GM20431 (cell line): ENCODE results near the gene TBX3.

ENCODE experiments used
- in situ Hi-C: fragments of 300-500 bp; cut with MseI, MboI; formaldehyde crosslinking; loops from one replicate; pipeline ENCODE4 v1.15.0; 2020; ENCODE audit warnings: low sequenced_read_pairs; ENCODE audit not compliant: unreplicated experiment

The TBX3 gene

GRCh38 chr12:114684870-114685273, 897 bp upstream of the TBX3 start:
- in situ Hi-C loops: no loop called here

- in situ Hi-C loops: no loop called here
These were observed 272 bp downstream of the TBX3 start for GRCh38 chr12:114683709-114684097.

GRCh38 chr12:114682785-114683708, 928 bp downstream of the TBX3 start:
- in situ Hi-C loops: no loop called here

GRCh38 chr12:114682106-114682784, 1.7 kb downstream of the TBX3 start:
- in situ Hi-C loops: no loop called here

- in situ Hi-C loops: no loop called here
These were observed 2.7 kb downstream of the TBX3 start for GRCh38 chr12:114681116-114681871.

- in situ Hi-C loops: no loop called here
These were observed 3.3 kb downstream of the TBX3 start for GRCh38 chr12:114680604-114681069.

GRCh38 chr12:114679942-114680341, 4.0 kb downstream of the TBX3 start:
- in situ Hi-C loops: no loop called here

- in situ Hi-C loops: no loop called here
These were observed 4.5 kb downstream of the TBX3 start for GRCh38 chr12:114679452-114679875.

GRCh38 chr12:114678718-114679117, 5.3 kb downstream of the TBX3 start:
- in situ Hi-C loops: no loop called here

GRCh38 chr12:114678028-114678427, 5.9 kb downstream of the TBX3 start:
- in situ Hi-C loops: no loop called here

GRCh38 chr12:114676142-114676741, 7.7 kb downstream of the TBX3 start:
- in situ Hi-C loops: no loop called here

GRCh38 chr12:114674251-114675047, 9.5 kb downstream of the TBX3 start:
- in situ Hi-C loops: loop anchor here (25.0 kb wide), 1 partner anchor 1088 kb away; no protein-coding TSS in a partner anchor

- in situ Hi-C loops: loop anchor here (25.0 kb wide), 1 partner anchor 1088 kb away; no protein-coding TSS in a partner anchor
These were observed 10.1 kb downstream of the TBX3 start for GRCh38 chr12:114673901-114674250.

GRCh38 chr12:114673169-114673833, 10.7 kb downstream of the TBX3 start:
- in situ Hi-C loops: loop anchor here (25.0 kb wide), 1 partner anchor 1089 kb away; no protein-coding TSS in a partner anchor

- in situ Hi-C loops: loop anchor here (25.0 kb wide), 1 partner anchor 1090 kb away; no protein-coding TSS in a partner anchor
These were observed 11.2 kb downstream of the TBX3 start for GRCh38 chr12:114672817-114673168.

- in situ Hi-C loops: loop anchor here (25.0 kb wide), 1 partner anchor 1091 kb away; no protein-coding TSS in a partner anchor
These were observed 12.2 kb downstream of the TBX3 start for GRCh38 chr12:114671443-114672411.

GRCh38 chr12:114671066-114671442, 12.9 kb downstream of the TBX3 start:
- in situ Hi-C loops: loop anchor here (25.0 kb wide), 1 partner anchor 1091 kb away; no protein-coding TSS in a partner anchor
